GM18511 (cell line): Measurements from ENCODE around the gene ZNF608.
A peak's percentile ranks its signal among the peaks of the same experiment; 100 is the strongest.

Source experiments
- ATAC-seq: cut with Tn5 transposase; IDR thresholded peaks from one replicate; pipeline ENCODE4 v1.9.1; 2021; ENCODE audit warnings: mild to moderate bottlenecking, moderate library complexity; ENCODE audit not compliant: unreplicated experiment

ZNF608 gene

GRCh38 chr5:124754206-124754927 lies 7.9 kb upstream of the ZNF608 start:
- no peak for ATAC-seq

- no peak for ATAC-seq
These were observed 6.6 kb upstream of the ZNF608 start for GRCh38 chr5:124752854-124753720.

DNA sequence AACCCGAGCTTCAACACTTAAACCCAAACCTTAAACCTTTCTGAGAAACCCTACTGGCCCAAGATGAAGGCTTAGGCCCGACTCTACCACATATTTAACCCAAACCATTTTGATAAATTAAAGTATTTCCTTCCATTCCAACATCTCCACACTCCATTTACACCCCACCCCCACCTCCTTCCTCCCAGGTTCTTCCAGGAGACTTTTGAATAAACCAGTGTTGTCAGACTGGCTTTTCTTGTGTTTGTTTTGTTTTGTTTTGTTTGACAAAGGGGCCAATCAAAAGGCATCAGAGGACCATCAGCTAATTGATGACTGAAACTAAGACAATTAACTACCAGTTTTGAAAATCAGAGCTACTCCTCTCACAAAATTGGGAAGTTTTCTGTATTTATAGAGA lies 4.6 kb upstream of the ZNF608 start:
- no peak for ATAC-seq

- ATAC-seq: peak; percentile 86
These were observed 2.5 kb upstream of the ZNF608 start for GRCh38 chr5:124748687-124749594.

GRCh38 chr5:124747791-124748686 lies 1.6 kb upstream of the ZNF608 start:
- ATAC-seq: peak; percentile 59

DNA sequence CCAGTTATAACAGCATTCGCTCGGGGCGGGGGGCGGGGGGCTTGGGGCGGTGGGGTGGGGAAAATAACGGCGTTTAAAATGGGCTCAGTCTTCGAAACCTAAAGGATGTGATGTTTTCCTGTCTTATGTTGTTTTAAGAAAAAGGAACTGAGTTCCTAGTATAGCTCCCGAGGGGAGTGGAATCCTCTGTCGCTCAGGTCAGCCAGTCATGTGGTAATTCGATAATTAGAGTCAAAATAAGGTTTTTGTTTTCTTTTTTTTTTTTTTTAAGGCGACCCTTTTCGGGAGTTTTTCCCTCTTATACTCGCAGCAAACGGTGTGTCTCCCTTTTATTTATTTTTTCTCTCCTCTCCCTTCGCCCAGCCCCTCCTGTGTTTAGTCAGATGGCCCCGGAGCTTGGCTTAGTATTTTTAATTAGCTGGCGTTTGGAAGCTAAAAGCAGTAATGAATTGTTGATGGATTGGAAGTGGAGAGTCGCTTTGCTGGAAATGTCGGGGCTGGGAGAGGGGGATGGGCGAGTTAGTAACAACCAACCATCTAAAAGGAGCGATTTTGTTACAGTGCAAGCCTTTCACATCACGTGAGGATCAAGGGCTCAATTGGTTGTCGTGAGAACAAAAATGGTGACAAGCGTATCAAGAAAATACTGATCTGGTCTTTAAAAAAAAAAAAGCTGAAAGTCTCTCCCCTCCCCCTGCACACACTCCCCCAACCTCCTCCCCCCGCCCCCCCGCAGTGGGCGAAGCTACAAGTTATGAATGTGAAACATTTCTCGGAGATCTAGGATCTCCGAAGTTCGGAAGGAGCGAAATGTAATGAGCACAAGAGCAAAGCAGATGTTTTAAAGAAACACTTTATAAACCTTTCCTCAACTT lies 714 bp upstream of the ZNF608 start:
- peak; percentile 25 for ATAC-seq

GRCh38 chr5:124745007-124745927 lies 1.2 kb downstream of the ZNF608 start:
- no peak for ATAC-seq

- ATAC-seq: no peak
These were observed 2.1 kb downstream of the ZNF608 start for GRCh38 chr5:124744170-124744971.

DNA sequence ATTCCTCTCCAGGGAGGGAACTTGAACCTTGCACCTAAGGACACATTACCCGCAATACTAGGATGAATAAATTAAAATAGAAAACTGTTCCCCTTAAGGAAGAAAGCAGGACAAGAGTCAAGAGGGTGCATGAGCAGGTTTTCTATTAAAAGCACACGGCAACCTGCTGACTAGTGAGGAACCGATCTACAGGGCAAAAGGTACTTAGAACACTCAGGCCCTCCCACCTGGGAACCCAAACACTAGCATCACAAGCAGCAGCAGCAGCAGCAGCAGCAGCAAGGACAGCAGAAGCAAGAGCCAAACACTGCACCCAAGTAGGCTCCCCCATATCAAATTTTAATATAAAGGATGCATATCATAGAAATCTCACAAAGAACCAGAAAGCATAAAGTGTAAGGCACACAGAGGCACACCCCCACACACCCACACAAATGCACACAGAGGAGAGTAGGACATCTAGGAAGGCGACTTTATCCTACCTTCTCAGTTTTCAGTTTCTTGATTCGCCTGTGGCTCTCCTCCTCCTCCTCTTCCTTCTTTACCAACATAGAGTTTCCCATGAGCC lies 2.8 kb downstream of the ZNF608 start:
- peak; percentile 26 for ATAC-seq

- ATAC-seq: peak; percentile 39
These were observed 3.3 kb downstream of the ZNF608 start for GRCh38 chr5:124742983-124743601.

- no peak for ATAC-seq
These were observed 3.9 kb downstream of the ZNF608 start for GRCh38 chr5:124742521-124742920.

- ATAC-seq: no peak
These were observed 4.5 kb downstream of the ZNF608 start for GRCh38 chr5:124741711-124742496.

DNA sequence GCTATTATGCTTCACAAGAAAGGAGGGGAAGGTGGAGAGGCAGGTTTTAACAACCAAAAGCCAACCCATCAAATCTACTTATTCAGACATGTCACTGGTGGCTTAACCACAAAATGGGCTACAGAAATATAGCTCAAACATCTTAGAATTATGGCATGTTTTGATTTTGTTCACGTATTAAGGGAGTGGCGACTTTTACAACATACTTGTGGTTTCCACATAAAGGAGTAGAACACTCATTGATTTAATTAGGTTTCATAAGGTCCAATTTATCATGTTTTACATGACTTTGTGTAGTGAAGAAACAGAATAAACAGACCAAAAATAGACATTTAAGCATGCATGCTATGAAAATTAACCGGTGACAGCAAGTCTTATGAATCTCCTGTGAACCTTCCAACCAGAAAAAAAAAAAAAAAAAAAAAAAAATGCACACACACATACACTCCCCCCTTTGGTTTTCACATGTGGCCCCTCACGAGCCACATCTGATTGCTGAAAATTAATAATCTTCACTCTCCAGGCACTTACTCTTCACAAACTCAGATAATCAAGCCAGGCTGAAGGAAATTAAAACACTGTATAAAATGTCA lies 5.4 kb downstream of the ZNF608 start:
- ATAC-seq: no peak

DNA sequence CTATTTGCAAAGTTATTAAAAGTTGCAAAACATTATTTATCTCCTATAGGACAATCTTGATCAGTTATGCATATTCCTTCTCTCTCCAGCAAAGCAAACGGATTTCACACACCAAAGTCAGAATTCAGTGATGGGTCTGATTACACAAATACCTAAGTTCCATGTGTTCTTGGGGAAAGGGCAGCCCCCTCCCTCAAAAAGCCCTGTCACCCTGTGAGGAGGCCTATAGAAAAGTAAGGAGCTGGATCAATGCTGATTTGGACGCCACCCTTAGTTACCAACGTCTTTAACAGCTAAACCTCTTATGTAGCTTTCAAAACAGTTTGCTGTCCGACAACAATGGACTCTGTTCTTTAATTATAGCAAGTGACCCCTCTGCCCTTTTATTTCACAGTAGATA lies 6.4 kb downstream of the ZNF608 start:
- ATAC-seq: no peak

GRCh38 chr5:124739634-124740025 lies 6.8 kb downstream of the ZNF608 start:
- no peak for ATAC-seq
